ENCODE results near the gene TRAM2. TPM values are rescaled to one million over a fixed set of nuclear protein-coding genes. Genes with fewer than 3 reads are reported as not detected.

TRAM2 gene
- total and polyA plus RNA-seq, 8 donors, result 1.9 to 11.2 (median 5.0) TPM

DNA sequence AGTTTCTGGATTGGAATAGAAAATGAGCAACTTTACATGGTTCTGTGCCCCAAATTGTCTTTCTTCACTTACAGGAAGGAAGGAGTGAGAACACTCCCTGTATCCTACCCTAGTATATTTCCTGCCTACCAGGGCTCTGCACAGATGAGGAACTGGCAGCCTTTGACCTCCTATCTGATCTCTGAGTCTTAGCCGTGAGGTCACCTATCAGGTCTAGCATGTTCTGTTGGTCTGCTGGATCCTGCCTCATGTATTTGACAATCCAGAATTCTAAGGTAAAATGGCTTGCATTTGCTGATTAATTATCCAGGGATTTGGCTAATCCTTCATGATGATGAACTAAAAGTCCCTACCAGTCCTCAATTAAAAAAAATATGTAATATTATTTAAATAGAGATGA lies 35.0 kb upstream of the TRAM2 start:
- FAIRE-seq (no peak), ATAC-seq (no peak), DNase-seq (no peak)
- H3K27me3 ChIP-seq, result no peaks in the 10 kb centered on the region
- no peaks in the 10 kb centered on the region for H3K4me1 ChIP-seq
- H3K4me3 ChIP-seq, result no peak overlapping the region
- 46 to 54% methylated on average over 1 of the region's 1 CpG for WGBS, 2 donors
- H3K9me3 ChIP-seq, result no peaks in the 10 kb centered on the region
- TF ChIP-seq, protein P1, sequence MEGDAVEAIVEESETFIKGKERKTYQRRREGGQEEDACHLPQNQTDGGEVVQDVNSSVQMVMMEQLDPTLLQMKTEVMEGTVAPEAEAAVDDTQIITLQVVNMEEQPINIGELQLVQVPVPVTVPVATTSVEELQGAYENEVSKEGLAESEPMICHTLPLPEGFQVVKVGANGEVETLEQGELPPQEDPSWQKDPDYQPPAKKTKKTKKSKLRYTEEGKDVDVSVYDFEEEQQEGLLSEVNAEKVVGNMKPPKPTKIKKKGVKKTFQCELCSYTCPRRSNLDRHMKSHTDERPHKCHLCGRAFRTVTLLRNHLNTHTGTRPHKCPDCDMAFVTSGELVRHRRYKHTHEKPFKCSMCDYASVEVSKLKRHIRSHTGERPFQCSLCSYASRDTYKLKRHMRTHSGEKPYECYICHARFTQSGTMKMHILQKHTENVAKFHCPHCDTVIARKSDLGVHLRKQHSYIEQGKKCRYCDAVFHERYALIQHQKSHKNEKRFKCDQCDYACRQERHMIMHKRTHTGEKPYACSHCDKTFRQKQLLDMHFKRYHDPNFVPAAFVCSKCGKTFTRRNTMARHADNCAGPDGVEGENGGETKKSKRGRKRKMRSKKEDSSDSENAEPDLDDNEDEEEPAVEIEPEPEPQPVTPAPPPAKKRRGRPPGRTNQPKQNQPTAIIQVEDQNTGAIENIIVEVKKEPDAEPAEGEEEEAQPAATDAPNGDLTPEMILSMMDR (IDR thresholded peaks at IDR 0.05), result no peak
- intact Hi-C loops (cut with DNase I), result no loop called here
- H3K36me3 ChIP-seq, result no peaks in the 10 kb centered on the region
- H3K27ac ChIP-seq, result no peak overlapping the region

DNA sequence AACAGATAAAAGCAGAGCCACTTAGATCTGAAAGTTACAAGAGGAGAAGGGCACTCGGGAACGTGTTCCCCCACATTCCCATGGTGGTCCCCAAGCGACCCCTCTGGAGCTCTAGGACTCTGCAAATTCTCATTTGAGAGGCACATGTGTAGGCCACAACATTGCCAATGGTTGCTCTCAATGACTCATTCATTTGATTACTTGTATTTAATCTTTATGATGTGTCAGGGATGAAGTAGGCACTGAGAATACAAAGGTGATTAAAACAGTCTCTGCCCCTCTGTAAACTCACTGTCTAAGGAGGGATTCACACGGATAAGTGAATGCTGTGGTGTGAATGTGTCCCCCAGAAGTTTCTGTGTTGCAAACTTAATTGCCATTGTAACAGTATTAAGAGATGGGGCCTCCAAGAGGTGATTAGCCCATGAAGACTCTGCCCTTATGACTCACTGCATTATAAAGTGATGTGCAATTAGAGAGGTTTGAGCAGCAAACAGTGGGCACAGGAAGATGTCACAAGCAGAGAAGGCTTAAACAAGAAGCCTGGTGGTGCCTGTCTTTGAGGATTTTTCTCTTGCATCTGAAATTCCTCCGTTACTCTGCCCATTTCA lies 34.0 kb upstream of the TRAM2 start:
- no peak for FAIRE-seq
- no peaks in the 10 kb centered on the region for H3K36me3 ChIP-seq
- DNase-seq, result no peak
- intact Hi-C loops (cut with DNase I), result no loop called here
- 69 to 72% methylated on average over 5 of the region's 5 CpGs for WGBS, 2 donors
- TF ChIP-seq, protein P1 (IDR thresholded peaks at IDR 0.05), result no peak
- ATAC-seq, result no peak
- H3K4me3 ChIP-seq, result no peak overlapping the region
- no peaks in the 10 kb centered on the region for H3K9me3 ChIP-seq
- no peak overlapping the region for H3K27ac ChIP-seq
- H3K4me1 ChIP-seq, result no peaks in the 10 kb centered on the region
- H3K27me3 ChIP-seq, result no peaks in the 10 kb centered on the region

DNA sequence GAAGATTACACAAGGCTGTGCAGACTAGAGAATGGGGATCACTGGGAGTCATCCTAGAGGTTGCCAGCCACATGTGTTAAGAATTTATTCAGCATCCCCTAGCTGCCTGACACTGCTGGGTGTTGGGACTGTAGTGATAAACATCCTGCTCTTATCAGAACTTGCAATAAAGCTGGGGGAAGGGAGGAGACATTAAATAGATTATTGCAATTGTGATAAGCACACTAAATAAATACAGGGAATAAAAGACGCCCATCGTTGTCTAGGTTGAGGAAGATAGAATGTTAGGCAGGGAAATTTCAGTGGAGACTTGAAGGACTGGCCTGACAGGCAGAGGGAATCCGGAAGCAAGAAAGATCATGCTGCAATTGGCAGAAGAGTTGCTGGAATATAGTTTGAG lies 33.2 kb upstream of the TRAM2 start:
- DNase-seq (no peak), ATAC-seq (no peak), FAIRE-seq (no peak)
- TF ChIP-seq, protein P1 (IDR thresholded peaks at IDR 0.05), result no peak
- Histone ChIP-seq H3K27ac (no peak overlapping the region), H3K4me1 (no peaks in the 10 kb centered on the region), H3K36me3 (no peaks in the 10 kb centered on the region), H3K27me3 (no peaks in the 10 kb centered on the region), H3K9me3 (no peaks in the 10 kb centered on the region), H3K4me3 (no peak overlapping the region)
- intact Hi-C loops (cut with DNase I), result no loop called here
- 33 to 38% methylated on average over 3 of the region's 3 CpGs for WGBS, 2 donors

DNA sequence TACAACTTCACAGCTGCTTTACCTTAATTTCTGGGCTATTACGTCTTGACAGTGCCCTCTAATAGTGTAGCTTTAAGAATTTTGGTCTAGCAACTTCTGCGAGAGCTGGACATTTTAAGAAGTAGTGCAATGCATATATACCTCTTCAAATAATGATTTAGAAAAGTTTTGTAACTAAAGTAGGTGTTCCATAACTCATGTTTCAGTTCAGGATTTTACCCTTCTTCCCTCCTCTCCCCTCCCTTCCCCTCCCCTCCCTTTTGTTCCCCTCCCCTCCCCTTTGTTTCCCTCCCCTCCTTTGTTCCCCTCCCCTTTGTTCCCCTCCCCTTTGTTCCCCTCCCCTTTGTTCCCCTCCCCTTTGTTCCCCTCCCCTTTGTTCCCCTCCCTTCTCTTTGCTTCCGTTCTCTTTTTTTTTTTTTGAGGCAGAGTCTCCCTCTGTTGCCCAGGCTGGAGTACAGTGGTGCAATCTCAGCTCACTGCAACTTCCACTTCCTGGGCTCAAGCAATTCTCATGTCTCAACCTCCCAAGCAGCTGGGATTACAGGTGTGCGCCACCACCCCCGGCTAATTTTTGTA lies 28.8 kb upstream of the TRAM2 start:
- Histone ChIP-seq H3K9me3 (no peaks in the 10 kb centered on the region), H3K4me3 (no peak overlapping the region), H3K36me3 (no peaks in the 10 kb centered on the region), H3K27ac (no peak overlapping the region), H3K27me3 (no peaks in the 10 kb centered on the region), H3K4me1 (no peaks in the 10 kb centered on the region)
- WGBS, 2 donors, result 81 to 86% methylated on average over 5 of the region's 5 CpGs
- TF ChIP-seq, protein P1 (IDR thresholded peaks at IDR 0.05), result no peak
- no peak for FAIRE-seq
- intact Hi-C loops (cut with DNase I), result no loop called here
- DNase-seq, result no peak
- ATAC-seq, result no peak

DNA sequence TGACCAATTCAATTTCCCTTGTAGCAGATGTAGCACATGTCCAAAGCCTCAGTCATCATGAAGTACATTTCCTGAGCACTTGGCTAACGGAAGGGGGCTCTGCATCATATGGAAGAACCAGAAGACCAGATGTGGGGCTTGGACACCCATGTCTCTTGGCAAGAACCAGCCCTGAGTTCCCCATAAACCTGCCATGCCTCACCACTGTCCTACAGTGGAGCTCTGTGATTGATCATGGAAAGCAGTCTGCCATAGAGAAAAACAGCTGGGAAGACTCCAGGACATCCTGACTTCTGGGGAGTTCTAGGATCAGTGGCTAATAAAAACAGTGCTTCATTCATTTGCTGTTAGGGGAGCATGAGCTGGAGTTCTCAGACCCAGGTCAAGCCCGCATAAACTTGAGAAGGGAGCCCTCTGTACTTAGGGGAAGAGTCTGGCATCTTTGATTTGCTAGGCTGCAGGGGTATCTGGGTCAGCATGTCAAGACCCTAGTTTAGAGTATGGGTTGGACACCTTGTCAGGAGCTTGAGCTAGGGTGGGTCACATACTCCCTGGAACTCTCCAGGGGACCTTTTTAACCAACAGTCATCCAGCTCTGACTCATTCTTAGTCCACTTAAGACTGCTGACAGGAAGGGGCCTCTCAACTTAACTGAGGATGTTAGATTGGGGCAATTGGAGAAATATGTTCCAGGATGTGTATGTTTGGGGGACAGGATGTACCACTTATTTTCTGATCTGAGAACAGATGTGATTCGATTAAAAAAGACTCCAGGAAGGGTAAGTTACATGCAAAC lies 26.3 kb upstream of the TRAM2 start:
- no peaks in the 10 kb centered on the region for H3K36me3 ChIP-seq
- TF ChIP-seq, protein P1 (IDR thresholded peaks at IDR 0.05), result no peak
- H3K27ac ChIP-seq, result no peak overlapping the region
- no peaks in the 10 kb centered on the region for H3K4me1 ChIP-seq
- no peaks in the 10 kb centered on the region for H3K9me3 ChIP-seq
- DNase-seq (no peak), FAIRE-seq (no peak), ATAC-seq (no peak)
- WGBS, 2 donors, result 62 to 69% methylated on average over 3 of the region's 3 CpGs
- H3K4me3 ChIP-seq, result no peak overlapping the region
- intact Hi-C loops (cut with DNase I), result no loop called here
- H3K27me3 ChIP-seq, result no peaks in the 10 kb centered on the region
